ENCODE measurements around the gene LIN9. TPM values are rescaled to one million over a fixed set of nuclear protein-coding genes. Genes with fewer than 3 reads are reported as not detected.

Gene LIN9
- total and polyA plus RNA-seq, 10 donors: 1.8 to 6.3 (median 3.1) TPM

- Histone ChIP-seq H3K9me3 (no peaks in the 10 kb centered on the region), H3K4me3 (no peak overlapping the region), H3K27me3 (replicated peaks in 1 of 7) (peaks cover 0 to 2% (median 0%) of the 10 kb centered on the region in 7 donors), H3K36me3 (peaks cover 0 to 13% (median 7%) of the 10 kb centered on the region in 6 donors), H3K27ac (no peak overlapping the region), H3K4me1 (peaks cover 0 to 26% (median 14%) of the 10 kb centered on the region in 6 donors)
- TF ChIP-seq CTCF (IDR thresholded peaks at IDR 0.05 in 8 of 11, conservative IDR thresholded peaks at IDR 0.05 in 3 of 11) (no peak), POLR2A (IDR thresholded peaks at IDR 0.05) (no peak), POLR2AphosphoS5 (IDR thresholded peaks at IDR 0.05) (no peak)
- no peak for DNase-seq
- 87 to 97% (median 92%) methylated on average over 4 of the region's 4 CpGs for WGBS, 5 donors
- intact Hi-C loops (cut with DNase I; ENCODE audit: low total_unique reads): no loop called here
These were observed 4.5 kb downstream of the LIN9 start for GRCh38 chr1:226304291-226304955.

- no peak overlapping the region for H3K27ac ChIP-seq
- 93 to 97% (median 95%) methylated on average over 1 of the region's 1 CpG for WGBS, 5 donors
- H3K9me3 ChIP-seq: no peaks in the 10 kb centered on the region
- no peak overlapping the region for H3K4me3 ChIP-seq
- H3K4me1 ChIP-seq: peaks cover 0 to 14% (median 4%) of the 10 kb centered on the region in 6 donors
- no peaks in the 10 kb centered on the region for H3K27me3 ChIP-seq (replicated peaks in 1 of 7)
- TF ChIP-seq CTCF (IDR thresholded peaks at IDR 0.05 in 8 of 11, conservative IDR thresholded peaks at IDR 0.05 in 3 of 11) (no peak), POLR2A (IDR thresholded peaks at IDR 0.05) (no peak), POLR2AphosphoS5 (IDR thresholded peaks at IDR 0.05) (no peak)
- peaks cover 0 to 27% (median 18%) of the 10 kb centered on the region in 6 donors for H3K36me3 ChIP-seq
- intact Hi-C loops (cut with DNase I; ENCODE audit: low total_unique reads): no loop called here
- DNase-seq: no peak
These were observed 6.2 kb downstream of the LIN9 start for GRCh38 chr1:226302731-226303130.

- no peaks in the 10 kb centered on the region for H3K27me3 ChIP-seq (replicated peaks in 1 of 7)
- no peak for TF ChIP-seq POLR2A (IDR thresholded peaks at IDR 0.05)
- TF ChIP-seq POLR2AphosphoS5 (IDR thresholded peaks at IDR 0.05): no peak
- TF ChIP-seq CTCF (IDR thresholded peaks at IDR 0.05 in 8 of 11, conservative IDR thresholded peaks at IDR 0.05 in 3 of 11): no peak
- H3K4me3 ChIP-seq: no peak overlapping the region
- DNase-seq: no peak
- 86 to 98% (median 96%) methylated on average over 5 of the region's 5 CpGs for WGBS, 5 donors
- peaks cover 0 to 85% (median 33%) of the 10 kb centered on the region in 6 donors for H3K36me3 ChIP-seq
- intact Hi-C loops (cut with DNase I; ENCODE audit: low total_unique reads): no loop called here
- no peaks in the 10 kb centered on the region for H3K4me1 ChIP-seq
- no peaks in the 10 kb centered on the region for H3K9me3 ChIP-seq
- no peak overlapping the region for H3K27ac ChIP-seq
These were observed 12.1 kb downstream of the LIN9 start for GRCh38 chr1:226296911-226297310.

GRCh38 chr1:226293553-226293920 is 15.4 kb downstream of the LIN9 start:
- TF ChIP-seq CTCF (IDR thresholded peaks at IDR 0.05 in 8 of 11, conservative IDR thresholded peaks at IDR 0.05 in 3 of 11) (no peak), POLR2A (IDR thresholded peaks at IDR 0.05) (no peak), POLR2AphosphoS5 (IDR thresholded peaks at IDR 0.05) (no peak)
- Histone ChIP-seq H3K27me3 (replicated peaks in 1 of 7) (no peaks in the 10 kb centered on the region), H3K4me3 (no peak overlapping the region), H3K9me3 (no peaks in the 10 kb centered on the region), H3K4me1 (no peaks in the 10 kb centered on the region), H3K27ac (no peak overlapping the region), H3K36me3 (peaks cover 0 to 74% (median 23%) of the 10 kb centered on the region in 6 donors)
- 85 to 93% (median 89%) methylated on average over 4 of the region's 4 CpGs for WGBS, 5 donors
- no peak for DNase-seq
- intact Hi-C loops (cut with DNase I; ENCODE audit: low total_unique reads): no loop called here
